ENCODE data around the gene TRAPPC11.
"Not testable (repeated sequence)": the region's sequence is repeated elsewhere in the genome, so short reads cannot be mapped to it uniquely, and the experiment has no call there.

TRAPPC11 gene

DNA sequence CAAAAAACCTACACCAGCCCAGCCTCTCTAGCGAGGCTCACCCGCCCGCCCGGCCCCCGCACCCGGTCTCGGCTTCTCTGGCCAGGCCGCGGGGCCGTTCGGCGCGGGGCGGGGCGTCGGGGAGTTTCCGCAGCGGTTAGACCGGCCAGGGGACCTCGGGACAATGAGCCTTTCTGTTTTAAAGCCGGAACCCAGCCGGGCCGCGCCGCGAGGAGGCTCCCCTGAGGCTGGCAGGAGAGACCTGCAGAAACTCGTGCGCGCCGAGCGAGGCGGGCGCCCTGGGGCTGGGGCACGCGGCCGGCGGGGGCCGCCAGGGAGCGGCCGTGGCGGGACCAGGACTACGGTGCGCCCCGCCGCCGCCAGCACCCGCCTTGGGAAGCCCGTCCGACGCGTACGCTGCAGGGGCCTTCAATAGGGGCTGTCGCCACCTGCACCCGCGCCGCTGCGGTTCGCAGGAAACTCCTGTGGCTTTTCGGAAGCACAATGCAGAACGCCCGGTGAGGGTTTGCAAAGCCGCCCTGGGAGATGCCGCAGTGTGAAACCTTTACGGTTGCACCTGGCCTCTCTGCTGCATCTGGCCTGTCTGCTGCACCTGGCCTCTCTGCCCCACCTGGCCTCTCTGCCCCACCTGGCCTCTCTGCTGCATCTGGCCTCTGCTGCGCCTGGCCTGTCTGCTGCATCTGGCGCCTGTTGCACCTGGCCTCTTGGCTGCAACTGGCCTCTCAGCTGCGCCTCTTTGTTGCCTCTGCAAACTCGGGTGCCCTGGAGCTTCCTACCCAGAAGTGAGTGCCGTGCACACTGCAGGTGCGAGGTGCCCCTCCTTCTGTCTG is 63.9 kb downstream of the TRAPPC11 start:
- DNase-seq: peak; percentile 86

DNA sequence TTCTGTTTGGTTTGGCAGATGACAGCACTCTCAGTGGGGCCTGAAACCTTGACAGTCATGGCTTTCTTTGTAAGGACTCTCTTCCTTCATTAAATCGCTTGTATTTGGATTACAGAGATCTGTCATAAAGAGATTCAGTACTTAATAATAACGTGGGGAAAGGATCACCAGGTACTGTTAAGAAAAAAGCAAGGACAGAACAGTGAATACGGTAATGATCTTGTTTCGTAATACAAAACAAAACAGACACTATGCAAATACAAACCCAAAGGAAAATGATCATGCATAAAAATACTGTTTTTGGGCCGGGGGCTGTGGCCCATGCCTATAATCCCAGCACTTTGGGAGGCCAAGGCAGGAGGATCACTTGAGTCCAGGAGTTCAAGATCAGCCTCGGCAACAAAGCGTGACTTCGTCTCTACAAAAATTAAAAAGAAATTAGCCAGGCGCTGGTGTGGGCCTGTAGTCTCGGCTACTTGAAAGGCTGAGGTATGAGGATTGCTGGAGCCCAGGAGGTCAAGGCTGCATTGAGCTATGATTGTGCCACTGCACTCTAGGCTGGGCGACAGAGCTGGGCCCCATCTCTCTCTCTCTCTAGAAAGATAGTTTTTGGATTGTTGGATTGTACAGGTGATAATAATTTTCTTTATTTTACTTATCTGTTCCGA is 64.6 kb downstream of the TRAPPC11 start:
- DNase-seq: no peak

DNA sequence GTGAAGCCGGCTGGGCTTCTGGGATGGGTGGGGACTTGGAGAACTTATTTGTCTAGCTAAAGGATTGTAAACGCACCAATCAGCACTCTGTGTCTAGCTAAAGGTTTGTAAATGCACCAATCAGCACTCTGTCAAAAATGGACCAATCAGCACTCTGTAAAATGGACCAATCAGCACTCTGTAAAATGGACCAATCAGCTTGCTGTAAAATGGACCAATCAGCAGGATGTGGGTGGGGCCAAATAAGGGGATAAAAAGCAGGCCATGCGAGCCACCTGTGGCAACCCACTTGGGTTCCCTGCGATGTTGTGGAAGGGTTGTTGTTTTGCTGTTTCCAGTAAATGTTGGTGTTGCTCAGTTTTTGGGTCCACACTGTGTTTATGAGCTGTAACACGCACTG is 66.5 kb downstream of the TRAPPC11 start:
- not testable (repeated sequence) for DNase-seq

DNA sequence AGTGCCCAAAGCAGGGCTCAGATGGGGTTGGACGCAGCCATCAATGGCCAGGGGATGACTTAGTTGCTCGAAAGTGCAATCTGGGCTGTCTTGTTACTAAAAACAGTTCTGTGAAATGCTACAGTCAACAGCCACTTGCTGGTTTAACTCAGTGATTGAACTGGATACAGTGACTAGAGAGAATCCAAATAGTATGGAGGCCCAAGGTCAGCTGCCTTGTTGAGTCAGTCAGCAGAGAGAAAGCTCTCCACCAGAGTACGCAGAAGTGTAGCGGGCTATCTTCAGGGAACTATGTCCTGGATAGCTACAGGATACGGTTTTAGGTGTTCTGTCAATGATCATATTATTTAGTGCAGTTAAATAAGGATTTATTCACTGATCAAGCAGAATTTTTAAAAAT is 68.4 kb downstream of the TRAPPC11 start:
- DNase-seq: no peak

DNA sequence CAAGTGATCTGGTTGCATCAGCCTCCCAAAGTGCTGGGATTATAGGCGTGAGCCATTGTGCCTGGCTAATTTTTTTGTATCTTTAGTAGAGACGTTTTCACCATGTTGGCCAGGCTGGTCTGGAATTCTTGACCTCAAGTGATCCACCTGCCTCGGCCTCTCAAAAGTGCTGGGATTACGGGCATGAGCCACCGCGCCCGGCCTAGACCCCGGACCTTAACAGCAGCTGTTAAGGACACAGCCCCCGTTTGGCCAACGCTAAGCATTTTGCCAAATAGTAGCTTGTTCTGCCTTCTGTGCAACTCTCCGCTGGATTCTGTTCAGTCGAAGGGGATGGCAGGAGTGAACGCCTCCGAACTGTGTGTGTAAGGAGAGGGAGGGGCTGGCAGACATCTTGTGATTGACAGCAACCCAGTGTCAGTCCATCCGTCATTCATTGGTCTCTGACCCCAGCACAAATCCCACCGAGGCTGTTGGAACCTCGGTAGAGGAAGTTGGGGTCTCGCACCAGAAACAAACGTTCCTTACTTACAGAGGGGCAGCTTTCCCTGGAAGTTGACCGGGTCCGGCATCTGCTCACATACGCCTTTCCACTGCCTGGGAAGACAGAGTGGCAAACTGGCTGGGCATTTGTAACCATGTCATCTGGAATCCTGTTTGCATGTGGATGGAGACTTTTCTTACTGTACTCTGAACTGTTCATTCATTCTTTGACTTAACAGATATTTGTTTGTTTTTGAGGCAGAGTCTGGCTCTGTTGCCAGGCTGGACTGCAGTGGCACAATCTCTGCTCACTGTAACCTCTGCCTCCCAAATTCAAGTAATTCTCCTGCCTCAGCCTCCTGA is 69.4 kb downstream of the TRAPPC11 start:
- peak; percentile 33 for DNase-seq

- peak; percentile 55 for DNase-seq
Measured at GRCh38 chr4:183729069-183729406, 69.9 kb downstream of the TRAPPC11 start.

DNA sequence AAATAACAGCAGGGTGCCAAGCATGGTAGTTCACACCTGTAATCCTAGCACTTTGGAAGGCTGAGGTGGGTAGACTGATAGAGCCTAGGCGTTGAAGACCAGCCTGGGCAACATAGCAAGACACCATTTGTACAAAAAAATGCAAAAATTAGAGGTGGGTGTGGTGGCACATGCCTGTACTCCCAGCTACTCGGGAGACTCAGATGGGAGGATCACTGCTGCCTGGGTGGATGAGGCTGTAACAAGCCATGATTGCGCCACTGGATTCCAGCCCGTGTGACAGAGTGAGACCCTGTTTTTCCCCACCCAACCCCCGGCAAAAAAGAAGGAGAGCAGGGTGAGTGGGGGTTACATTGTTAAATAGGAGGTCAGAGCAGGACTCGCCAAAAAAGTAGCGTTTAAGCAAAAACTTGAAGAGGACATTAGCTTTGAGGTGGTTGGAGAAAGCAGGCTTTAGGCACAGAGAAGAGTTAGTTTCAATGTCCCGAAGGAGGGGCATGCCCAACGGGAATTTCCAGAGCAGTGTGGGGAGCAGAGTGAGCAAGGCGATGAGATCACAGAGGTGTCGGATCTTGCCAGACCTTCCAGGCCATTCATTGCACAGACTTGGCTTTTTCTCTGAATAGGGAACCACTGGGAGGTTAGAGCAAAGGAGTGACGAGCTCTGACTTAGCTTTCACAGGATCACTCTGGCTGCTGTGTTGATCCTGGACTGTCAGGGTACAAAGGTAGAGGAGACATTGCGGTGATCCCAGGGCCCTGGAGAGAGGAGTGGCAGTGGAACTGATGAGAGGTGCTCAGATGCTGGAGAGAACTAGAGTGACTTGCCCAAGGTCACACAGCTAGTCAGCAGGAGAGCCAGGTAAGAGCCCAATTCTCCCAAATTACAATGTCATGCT is 70.6 kb downstream of the TRAPPC11 start:
- DNase-seq: no peak

GRCh38 chr4:183732296-183732695 is 73.2 kb downstream of the TRAPPC11 start:
- no peak for DNase-seq

DNA sequence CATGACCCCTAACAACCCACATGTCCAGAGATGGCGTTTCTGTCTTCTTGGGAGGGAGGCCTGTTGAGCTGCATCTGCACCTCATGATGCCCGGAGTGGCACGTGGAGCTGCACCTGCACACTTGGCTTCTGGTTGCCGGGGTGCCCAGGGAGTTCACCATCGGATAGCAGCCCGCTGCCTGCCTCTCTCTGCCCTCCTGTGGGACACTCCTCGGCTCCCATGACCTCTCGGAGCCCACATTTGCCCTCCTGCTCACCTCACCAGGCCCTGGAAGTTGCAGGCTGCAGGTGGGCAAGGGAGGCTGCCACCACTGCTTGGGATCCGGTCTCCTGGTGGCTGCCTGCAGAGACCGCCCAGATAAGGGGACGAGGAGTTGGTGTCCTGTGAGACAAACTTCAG is 74.1 kb downstream of the TRAPPC11 start:
- no peak for DNase-seq

DNA sequence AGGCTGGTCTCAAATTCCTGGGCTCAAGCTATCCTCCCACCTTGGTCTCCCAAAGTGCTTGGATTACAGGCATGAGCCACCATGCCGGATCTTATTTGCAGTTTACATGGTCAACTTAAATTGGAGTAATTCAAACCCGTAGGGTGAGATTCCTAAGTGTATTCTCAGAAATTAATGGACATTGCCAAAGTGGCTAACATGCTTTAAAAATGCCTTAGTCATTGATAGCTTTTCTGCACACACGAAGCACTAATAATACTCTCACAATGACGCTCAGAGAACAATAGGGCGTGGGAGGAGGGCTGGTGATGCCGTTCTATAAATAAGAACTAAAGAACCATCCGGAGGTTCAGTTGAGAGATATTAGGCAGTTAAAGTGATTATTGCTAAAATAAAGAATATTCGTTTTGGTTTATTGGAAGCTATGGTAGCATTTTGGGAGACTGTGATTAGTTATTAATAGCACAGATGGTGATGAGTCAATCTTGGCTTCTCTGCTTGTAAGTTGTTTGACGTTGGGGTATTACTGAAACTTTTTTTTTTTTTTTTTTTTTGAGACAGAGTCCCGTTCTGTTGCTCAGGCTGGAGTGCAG is 79.1 kb downstream of the TRAPPC11 start:
- DNase-seq: no peak

GRCh38 chr4:183738961-183739360 is 79.9 kb downstream of the TRAPPC11 start:
- no peak for DNase-seq

DNA sequence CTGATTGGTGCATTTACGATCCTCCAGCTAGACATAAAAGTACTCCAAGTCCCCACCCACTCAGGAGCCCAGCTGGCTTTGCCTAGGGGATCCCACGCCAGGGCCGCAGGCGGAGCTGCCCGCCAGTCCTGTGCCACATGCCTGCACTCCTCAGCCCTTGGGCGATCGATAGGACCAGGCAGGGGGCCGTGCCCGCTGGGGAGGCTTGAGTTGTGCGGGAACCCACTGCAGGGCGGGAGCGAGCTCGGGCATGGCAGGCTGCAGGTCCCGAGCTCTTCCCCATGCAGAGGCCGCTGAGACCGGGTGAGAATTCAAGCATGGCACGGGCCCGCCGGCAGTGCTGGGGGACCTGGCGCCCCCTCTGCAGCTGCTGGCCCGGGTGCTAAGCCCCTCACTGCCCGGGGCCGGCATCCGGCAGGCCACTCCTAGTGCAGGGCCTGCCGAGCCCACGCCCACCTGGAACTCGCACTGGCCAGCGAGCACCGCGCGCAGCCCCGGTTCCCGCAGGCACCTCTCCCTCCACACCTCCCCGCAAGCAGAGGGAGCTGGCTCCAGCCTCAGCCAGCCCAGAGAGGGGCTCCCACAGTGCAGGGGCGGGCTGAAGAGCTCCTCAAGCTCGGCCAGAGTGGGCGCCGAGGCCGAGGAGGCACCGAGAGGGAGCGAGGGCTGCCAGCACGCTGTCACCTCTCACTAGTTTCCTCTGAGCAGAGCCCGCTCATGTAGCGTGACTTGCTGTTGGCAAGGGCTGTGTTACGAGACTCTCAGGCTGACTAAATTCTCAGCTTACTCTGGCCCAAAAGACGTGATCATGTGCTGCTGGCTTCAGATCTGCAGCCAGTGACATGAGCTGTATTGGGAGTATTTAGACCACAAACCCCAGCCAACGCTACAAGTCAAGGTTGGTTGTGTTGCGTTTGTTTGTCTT is 87.5 kb downstream of the TRAPPC11 start:
- no peak for DNase-seq

DNA sequence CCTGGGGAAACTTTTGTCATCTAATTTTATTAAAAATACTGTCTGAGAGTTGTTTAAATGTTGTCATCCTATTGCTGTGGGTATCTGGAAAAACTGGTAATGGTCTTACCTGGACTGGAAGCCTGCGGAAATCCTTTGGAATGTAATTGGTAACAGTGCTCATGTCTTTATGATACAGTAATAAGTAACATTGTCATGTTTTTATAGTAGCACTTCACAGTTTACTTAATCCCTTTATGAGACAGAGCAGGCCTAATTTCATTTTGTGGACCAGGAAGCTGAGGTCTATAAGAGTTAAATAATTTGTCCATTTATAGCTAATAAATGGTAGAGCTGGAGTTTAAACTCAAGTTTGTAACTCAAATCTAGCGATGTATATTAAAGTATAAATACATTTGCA is 88.3 kb downstream of the TRAPPC11 start:
- DNase-seq: no peak

DNA sequence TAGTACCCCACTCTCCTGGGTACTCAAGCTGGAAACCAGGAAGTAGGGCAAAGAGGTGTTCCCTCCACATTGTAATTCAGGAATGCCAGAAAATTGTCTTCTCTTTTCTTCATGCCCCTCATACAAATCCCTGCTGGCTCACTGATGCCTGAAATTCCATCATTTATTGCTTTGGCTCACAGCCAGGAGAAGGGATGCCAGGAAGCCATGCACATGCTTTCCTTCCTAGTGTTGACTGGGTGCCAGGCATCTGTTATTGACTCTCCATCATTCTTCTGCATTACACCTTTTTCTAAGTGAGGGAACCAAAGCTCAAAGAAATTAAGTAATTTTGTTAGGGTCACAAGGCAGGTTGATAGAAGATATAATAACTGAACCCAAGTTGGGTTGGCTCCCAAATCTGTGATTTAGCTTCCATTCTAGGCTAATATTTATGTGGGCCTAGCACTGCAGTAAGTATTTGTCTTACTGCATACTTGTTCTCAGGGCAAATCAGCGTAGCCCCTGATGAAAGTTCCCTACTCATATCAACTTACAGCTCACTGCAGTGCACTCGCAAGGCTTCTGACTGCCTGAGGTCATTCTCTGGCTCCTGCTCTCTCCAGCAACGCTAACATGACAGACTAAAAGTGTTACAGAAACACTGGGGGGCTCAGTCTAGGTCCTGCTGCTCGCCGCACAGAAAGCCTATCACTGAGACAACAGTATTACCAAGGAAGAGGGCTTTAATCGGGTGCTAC is 89.0 kb downstream of the TRAPPC11 start:
- no peak for DNase-seq

DNA sequence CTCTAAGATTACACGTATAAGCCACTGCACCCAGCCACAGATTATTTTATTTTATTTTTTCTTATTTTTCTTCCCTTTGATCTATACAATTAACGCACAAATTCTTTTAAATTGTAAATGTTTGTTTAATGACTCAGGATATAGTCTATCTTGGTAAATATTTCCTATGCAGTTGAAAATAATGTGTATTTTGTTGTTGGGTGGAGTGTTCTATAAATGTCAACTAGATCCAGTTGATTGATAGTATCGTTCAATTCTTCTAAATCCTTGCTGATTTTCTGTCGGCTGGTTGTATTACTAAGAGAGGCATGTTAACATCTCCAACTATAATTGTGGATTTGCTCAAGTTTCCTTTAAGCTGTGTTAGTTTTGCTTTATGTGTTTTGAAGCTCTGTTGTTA is 92.0 kb downstream of the TRAPPC11 start:
- DNase-seq: no peak

GRCh38 chr4:183755596-183755995 is 96.5 kb downstream of the TRAPPC11 start:
- DNase-seq: no peak

DNA sequence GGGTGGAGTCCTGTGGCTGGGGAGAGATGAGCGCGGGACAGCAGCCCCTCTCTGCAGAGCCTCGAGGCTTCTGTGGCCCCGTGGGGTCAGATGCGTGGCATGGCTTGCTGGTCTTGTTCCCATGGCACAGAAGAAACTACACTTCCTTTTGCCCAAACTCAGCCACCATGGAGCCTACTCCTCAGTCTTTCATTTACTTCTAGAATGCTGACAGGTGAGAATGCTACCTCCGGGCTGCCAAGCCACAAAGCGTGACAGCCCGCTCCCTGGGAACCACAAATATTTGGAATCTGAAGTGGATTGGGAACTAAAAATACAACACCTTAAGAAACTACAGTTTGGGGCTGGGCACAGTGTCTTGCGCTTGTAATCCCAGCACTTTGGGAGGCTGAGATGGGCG is 98.0 kb downstream of the TRAPPC11 start:
- no peak for DNase-seq

DNA sequence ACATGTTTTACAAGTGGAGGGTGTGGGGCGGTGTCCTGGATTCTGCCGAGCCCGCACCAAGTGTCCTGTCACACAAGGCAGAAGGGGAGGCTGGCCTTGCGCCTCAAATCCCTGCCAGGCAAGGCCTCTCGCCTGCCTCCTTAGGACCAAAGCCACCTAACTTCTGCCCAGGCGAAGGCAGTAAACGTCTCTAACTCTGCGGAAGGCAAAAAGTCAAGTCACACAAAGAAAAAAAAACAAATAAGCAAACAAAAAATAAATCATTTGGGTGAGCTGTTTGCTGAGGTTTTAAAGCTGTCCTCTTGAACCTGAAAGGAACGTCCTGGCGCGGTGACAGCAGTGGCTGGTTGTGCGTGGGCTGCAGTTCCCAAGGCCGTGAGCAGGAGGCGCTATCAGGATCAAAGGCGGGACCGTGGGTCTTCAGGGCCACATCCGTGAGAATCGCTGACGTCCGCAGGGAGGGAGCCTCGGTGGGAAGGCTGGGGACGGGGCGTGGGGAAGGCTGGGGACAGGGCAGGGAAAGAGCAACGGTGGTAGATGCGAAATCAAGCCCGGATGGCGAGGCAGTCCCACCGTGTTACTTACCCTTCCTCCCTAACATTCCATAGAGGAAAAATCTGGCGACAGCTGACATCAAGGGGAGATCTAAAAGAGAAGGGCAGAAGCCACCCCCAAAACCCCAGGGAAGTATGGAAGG is 99.1 kb downstream of the TRAPPC11 start:
- no peak for DNase-seq

DNA sequence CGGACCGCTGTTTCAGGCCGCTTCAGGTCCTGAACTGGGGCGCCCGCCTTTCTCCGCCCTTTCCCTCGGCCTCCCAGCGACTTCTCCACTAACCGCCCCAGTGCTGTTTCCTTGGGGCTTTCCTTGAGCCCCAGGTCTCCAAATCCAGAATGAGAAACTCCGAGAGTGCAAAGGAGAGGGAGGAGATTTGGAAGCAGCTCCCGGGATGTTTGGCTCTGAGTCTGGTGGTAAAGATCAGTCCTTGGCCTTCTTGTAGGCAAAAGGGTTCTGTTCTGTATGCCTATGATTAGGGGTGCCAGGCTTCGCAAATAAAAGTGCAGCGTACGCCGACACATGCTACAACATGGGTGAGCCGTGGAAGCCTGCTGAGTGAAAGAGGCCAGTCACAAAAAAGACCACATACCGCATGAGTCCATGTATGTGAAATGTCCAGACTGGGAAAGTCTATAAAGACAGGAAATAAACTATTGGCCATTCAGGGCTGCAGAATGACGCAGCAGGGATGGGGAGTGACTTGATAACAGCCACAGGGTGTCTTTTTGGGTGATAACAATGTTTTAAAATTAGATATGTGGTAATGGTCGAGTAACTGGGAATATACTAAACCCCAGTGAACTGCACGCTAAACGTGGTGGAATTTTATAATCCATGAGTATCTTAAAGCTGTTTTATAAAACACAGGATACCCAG is 99.8 kb downstream of the TRAPPC11 start:
- no peak for DNase-seq
